ENCODE results near the gene WDR86. TPM values are rescaled to one million over a fixed set of nuclear protein-coding genes. Genes with fewer than 3 reads are reported as not detected.

WDR86 gene
- total RNA-seq, 1 donor from 2014 or later: 57.0 TPM

DNA sequence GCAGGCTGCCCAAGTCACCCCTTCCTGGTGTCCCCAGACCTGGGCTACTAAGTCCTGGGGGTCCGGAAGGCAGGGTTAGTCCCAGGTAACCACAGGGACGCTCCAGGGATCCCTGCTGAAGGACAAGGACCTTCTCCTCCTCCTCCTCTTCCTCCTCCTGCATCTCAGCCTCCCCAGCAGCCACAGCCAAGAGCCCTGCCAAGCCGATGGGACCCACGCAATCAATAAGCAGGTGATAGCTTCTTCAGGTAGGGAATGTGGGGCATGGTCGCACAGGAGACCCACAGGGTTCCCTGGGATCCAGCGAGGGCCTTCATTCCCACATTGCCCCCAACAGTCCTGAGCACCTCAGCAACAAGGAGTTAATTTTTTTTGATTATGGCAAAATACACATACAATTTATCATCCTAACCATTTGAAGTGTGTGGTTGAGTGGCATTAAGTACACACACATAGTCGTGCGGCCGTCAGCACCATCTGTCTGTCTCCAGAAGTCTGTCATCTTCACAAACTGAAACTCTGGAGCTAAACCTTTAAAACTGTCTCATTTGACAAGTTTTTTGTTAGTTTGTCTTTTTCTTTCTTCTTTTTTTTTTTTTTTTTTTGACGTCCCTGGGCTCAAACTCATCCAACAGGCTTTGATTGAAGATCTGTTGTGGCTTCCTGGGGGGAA, 18.0 kb upstream of the WDR86 start:
- Mint-ChIP-seq H3K27ac (ENCODE audit: unreplicated experiment) (no peak overlapping the region), H3K9me3 (ENCODE audit: unreplicated experiment) (no peaks in the 10 kb centered on the region), H3K27me3 (ENCODE audit: unreplicated experiment) (peaks cover 7% of the 10 kb centered on the region), H3K36me3 (ENCODE audit: low read depth, unreplicated experiment) (no peaks in the 10 kb centered on the region), H3K4me3 (ENCODE audit: unreplicated experiment) (no peak overlapping the region), H3K4me1 (ENCODE audit: unreplicated experiment) (peaks cover 8% of the 10 kb centered on the region)
- TF ChIP-seq, protein P1, sequence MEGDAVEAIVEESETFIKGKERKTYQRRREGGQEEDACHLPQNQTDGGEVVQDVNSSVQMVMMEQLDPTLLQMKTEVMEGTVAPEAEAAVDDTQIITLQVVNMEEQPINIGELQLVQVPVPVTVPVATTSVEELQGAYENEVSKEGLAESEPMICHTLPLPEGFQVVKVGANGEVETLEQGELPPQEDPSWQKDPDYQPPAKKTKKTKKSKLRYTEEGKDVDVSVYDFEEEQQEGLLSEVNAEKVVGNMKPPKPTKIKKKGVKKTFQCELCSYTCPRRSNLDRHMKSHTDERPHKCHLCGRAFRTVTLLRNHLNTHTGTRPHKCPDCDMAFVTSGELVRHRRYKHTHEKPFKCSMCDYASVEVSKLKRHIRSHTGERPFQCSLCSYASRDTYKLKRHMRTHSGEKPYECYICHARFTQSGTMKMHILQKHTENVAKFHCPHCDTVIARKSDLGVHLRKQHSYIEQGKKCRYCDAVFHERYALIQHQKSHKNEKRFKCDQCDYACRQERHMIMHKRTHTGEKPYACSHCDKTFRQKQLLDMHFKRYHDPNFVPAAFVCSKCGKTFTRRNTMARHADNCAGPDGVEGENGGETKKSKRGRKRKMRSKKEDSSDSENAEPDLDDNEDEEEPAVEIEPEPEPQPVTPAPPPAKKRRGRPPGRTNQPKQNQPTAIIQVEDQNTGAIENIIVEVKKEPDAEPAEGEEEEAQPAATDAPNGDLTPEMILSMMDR (IDR thresholded peaks at IDR 0.05; ENCODE audit: unreplicated experiment): no peak
- DNase-seq (ENCODE audit: low spot score): no peak

DNA sequence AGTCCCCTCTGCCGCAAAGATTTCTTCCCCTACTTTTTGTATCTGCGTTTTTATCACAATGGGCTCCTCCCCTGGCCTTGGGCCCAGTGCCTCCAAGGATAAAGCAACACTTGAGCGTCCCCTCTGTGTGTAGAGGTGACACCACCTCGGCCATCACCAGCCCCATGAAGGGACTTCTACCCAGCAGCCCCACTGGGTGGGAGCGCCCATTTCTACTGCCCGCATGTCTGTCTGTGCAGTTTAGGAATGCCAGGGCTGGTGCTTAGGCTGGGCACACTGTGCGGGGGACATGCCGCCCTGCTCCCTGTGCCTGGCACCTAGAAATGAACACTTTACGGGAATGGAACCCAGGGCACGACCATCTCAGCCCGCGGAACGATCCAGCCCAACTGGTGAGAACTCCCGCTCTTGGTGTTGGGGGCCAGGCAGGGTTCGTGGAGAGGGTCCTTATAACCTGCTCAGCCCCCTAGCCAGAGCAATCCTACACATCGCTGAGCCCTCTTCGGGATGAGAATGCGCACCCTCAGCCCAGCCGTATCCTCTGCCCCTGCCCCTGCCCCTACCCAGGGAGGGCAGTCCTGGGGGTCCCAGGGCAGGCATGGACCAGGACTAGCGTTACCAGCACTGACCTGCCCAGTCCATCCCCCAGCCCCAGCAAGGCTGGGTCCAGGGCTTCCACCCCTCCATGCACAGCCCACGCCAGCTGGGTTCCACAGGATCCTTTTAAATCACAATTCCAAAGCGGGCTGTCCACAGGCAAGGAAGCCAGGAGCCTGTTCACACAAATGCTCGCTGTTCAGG, 17.3 kb upstream of the WDR86 start:
- Mint-ChIP-seq H3K36me3 (ENCODE audit: low read depth, unreplicated experiment) (peaks cover 4% of the 10 kb centered on the region), H3K27ac (ENCODE audit: unreplicated experiment) (no peak overlapping the region), H3K27me3 (ENCODE audit: unreplicated experiment) (peaks cover 7% of the 10 kb centered on the region), H3K4me1 (ENCODE audit: unreplicated experiment) (peaks cover 8% of the 10 kb centered on the region), H3K4me3 (ENCODE audit: unreplicated experiment) (no peak overlapping the region), H3K9me3 (ENCODE audit: unreplicated experiment) (peaks cover 3% of the 10 kb centered on the region)
- TF ChIP-seq, protein P1 (IDR thresholded peaks at IDR 0.05; ENCODE audit: unreplicated experiment): no peak
- DNase-seq (ENCODE audit: low spot score): no peak

DNA sequence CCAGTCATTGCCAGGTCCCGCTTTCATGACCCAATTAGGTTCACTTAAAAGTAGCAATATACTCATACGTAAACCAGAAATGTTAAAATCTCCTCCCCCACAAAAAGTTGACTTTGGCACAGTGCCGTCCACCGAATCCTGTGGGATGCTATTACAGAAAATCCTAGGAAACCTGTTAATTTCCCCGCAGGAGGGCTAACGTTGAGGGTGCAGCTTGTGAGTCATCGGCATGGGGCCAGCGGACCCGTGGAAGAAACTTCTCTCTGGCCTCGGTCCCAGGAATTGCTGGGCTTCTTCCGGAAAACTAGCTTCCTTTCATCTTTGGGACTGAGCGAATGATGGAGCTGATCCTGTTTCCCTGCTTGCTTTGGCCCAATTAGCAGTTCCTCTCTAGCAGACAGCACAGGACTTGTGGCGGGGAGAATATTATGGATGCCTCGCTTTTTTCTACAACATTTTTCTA, 16.6 kb upstream of the WDR86 start:
- Mint-ChIP-seq H3K4me1 (ENCODE audit: unreplicated experiment) (peaks cover 8% of the 10 kb centered on the region), H3K27me3 (ENCODE audit: unreplicated experiment) (peaks cover 9% of the 10 kb centered on the region), H3K36me3 (ENCODE audit: low read depth, unreplicated experiment) (peaks cover 9% of the 10 kb centered on the region), H3K4me3 (ENCODE audit: unreplicated experiment) (no peak overlapping the region), H3K9me3 (ENCODE audit: unreplicated experiment) (peaks cover 8% of the 10 kb centered on the region), H3K27ac (ENCODE audit: unreplicated experiment) (no peak overlapping the region)
- DNase-seq (ENCODE audit: low spot score): no peak
- TF ChIP-seq, protein P1 (IDR thresholded peaks at IDR 0.05; ENCODE audit: unreplicated experiment): no peak

DNA sequence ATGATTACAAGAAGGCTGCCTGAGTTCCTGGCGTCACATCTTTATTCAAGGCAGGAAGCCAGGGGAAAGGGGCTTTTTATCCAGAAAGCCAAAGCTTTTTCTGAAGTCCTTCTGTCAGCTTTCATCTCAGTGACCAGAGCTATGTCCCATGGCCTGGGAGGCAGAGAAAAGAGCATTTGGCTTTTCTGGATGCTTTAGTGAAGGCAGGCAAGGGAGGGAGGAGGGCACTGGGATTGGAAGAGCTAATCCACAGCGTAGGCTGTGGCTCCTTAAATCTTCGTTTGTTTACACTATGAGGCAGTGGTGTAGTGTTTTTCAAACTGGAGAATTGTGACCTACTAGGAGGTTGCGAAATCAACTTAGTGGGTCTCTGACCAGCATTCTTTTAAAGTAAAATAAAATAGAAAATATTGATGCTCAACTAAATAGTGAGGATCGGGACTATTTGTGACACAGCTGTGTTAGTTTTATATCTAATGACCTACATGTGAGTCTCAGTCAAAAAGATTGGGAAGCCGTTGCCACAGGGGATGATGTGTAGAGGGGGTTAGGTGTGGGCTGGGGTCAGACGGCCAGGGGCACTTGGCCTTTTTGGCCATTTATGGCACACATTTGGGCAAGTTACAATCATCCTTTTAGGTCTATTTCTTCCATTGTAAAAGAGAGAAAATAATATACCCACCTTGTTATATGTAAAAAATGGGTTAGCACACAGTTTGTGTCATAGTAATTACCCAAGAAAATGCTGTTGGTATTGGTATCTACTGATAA, 16.0 kb upstream of the WDR86 start:
- Mint-ChIP-seq H3K4me3 (ENCODE audit: unreplicated experiment) (no peak overlapping the region), H3K36me3 (ENCODE audit: low read depth, unreplicated experiment) (peaks cover 9% of the 10 kb centered on the region), H3K9me3 (ENCODE audit: unreplicated experiment) (peaks cover 8% of the 10 kb centered on the region), H3K27me3 (ENCODE audit: unreplicated experiment) (peaks cover 8% of the 10 kb centered on the region), H3K27ac (ENCODE audit: unreplicated experiment) (no peak overlapping the region), H3K4me1 (ENCODE audit: unreplicated experiment) (peaks cover 8% of the 10 kb centered on the region)
- DNase-seq (ENCODE audit: low spot score): no peak
- TF ChIP-seq, protein P1 (IDR thresholded peaks at IDR 0.05; ENCODE audit: unreplicated experiment): no peak

Measured in endothelial cell (in vitro differentiated cells).